ENCODE measurements around the gene MT1B. TPM values are rescaled to one million over a fixed set of nuclear protein-coding genes. Genes with fewer than 3 reads are reported as not detected.
A peak's percentile ranks its signal among the peaks of the same experiment; 100 is the strongest.

MT1B gene
- polyA plus RNA-seq (2012; ENCODE audit: missing spikeins) = not detected

- FAIRE-seq = no peak
- DNase-seq (ENCODE audit: insufficient read length) = no peak
- TF ChIP-seq POLR2A (IDR thresholded peaks at IDR 0.05; ENCODE audit: low read depth, low read length) (no peak), TAF1 (IDR thresholded peaks at IDR 0.05; ENCODE audit: borderline replicate concordance, low read depth, low read length) (no peak), POLR2AphosphoS5 (IDR thresholded peaks at IDR 0.05; ENCODE audit: low read depth, low read length) (no peak)
Measured at GRCh38 chr16:56651586-56651985, at the start of gene MT1B. MT1B (plus strand) TSS chr16:56651886; CDS start chr16:56651954, 68 bp downstream.

- DNase-seq (ENCODE audit: insufficient read length) (no peak), FAIRE-seq (no peak)
- TF ChIP-seq POLR2AphosphoS5 (IDR thresholded peaks at IDR 0.05; ENCODE audit: low read depth, low read length) (no peak), POLR2A (IDR thresholded peaks at IDR 0.05; ENCODE audit: low read depth, low read length) (no peak)
Measured at GRCh38 chr16:56603589-56603988, 48.1 kb upstream of the MT1B start.

GRCh38 chr16:56604966-56605365, 46.7 kb upstream of the MT1B start:
- TF ChIP-seq POLR2A (IDR thresholded peaks at IDR 0.05; ENCODE audit: low read depth, low read length) (no peak), POLR2AphosphoS5 (IDR thresholded peaks at IDR 0.05; ENCODE audit: low read depth, low read length) (no peak), TAF1 (IDR thresholded peaks at IDR 0.05; ENCODE audit: borderline replicate concordance, low read depth, low read length) (no peak)
- FAIRE-seq (no peak), DNase-seq (ENCODE audit: insufficient read length) (no peak)

- DNase-seq (ENCODE audit: insufficient read length) = no peak
- no peak for TF ChIP-seq TAF1 (IDR thresholded peaks at IDR 0.05; ENCODE audit: borderline replicate concordance, low read depth, low read length)
- TF ChIP-seq POLR2A (IDR thresholded peaks at IDR 0.05; ENCODE audit: low read depth, low read length) = no peak
- TF ChIP-seq POLR2AphosphoS5 (IDR thresholded peaks at IDR 0.05; ENCODE audit: low read depth, low read length) = no peak
- no peak for FAIRE-seq
Measured at GRCh38 chr16:56605475-56605874, 46.2 kb upstream of the MT1B start.

GRCh38 chr16:56606071-56606475, 45.6 kb upstream of the MT1B start:
- no peak for DNase-seq (ENCODE audit: insufficient read length)
- FAIRE-seq = no peak
- TF ChIP-seq TAF1 (IDR thresholded peaks at IDR 0.05; ENCODE audit: borderline replicate concordance, low read depth, low read length) = no peak
- TF ChIP-seq POLR2A (IDR thresholded peaks at IDR 0.05; ENCODE audit: low read depth, low read length) = no peak
- no peak for TF ChIP-seq POLR2AphosphoS5 (IDR thresholded peaks at IDR 0.05; ENCODE audit: low read depth, low read length)

- FAIRE-seq (no peak), DNase-seq (ENCODE audit: insufficient read length) (no peak)
- TF ChIP-seq TAF1 (IDR thresholded peaks at IDR 0.05; ENCODE audit: borderline replicate concordance, low read depth, low read length) (no peak), POLR2AphosphoS5 (IDR thresholded peaks at IDR 0.05; ENCODE audit: low read depth, low read length) (no peak)
Measured at GRCh38 chr16:56606476-56607108, 45.1 kb upstream of the MT1B start.

- FAIRE-seq (no peak), DNase-seq (ENCODE audit: insufficient read length) (no peak)
Measured at GRCh38 chr16:56607109-56607618, 44.5 kb upstream of the MT1B start.

GRCh38 chr16:56607675-56608042, 44.0 kb upstream of the MT1B start:
- DNase-seq (ENCODE audit: insufficient read length) = no peak
- FAIRE-seq = no peak
- TF ChIP-seq TAF1 (IDR thresholded peaks at IDR 0.05; ENCODE audit: borderline replicate concordance, low read depth, low read length) = no peak
- TF ChIP-seq POLR2A (IDR thresholded peaks at IDR 0.05; ENCODE audit: low read depth, low read length) = no peak
- TF ChIP-seq POLR2AphosphoS5 (IDR thresholded peaks at IDR 0.05; ENCODE audit: low read depth, low read length) = no peak

More at GRCh38 chr16:56607109-56607618, 44.5 kb upstream of the MT1B start:
- no peak for TF ChIP-seq POLR2A (IDR thresholded peaks at IDR 0.05; ENCODE audit: low read depth, low read length)
- TF ChIP-seq POLR2AphosphoS5 (IDR thresholded peaks at IDR 0.05; ENCODE audit: low read depth, low read length) = no peak
- no peak for TF ChIP-seq TAF1 (IDR thresholded peaks at IDR 0.05; ENCODE audit: borderline replicate concordance, low read depth, low read length)

GRCh38 chr16:56608043-56608875, 43.4 kb upstream of the MT1B start, which contains the start of gene MT2A:
MT2A (plus strand) TSS chr16:56608584; CDS start chr16:56608656, 72 bp downstream.
- DNase-seq (ENCODE audit: insufficient read length) (peak; percentile 95), FAIRE-seq (peak; percentile 54)
- TF ChIP-seq TAF1 (IDR thresholded peaks at IDR 0.05; ENCODE audit: borderline replicate concordance, low read depth, low read length) (no peak), POLR2A (IDR thresholded peaks at IDR 0.05; ENCODE audit: low read depth, low read length) (peak; percentile 48; the same call in 1 of the 2 replicates)

GRCh38 chr16:56608876-56609462, 42.7 kb upstream of the MT1B start:
- no peak for TF ChIP-seq POLR2A (IDR thresholded peaks at IDR 0.05; ENCODE audit: low read depth, low read length)
- no peak for TF ChIP-seq POLR2AphosphoS5 (IDR thresholded peaks at IDR 0.05; ENCODE audit: low read depth, low read length)
- TF ChIP-seq TAF1 (IDR thresholded peaks at IDR 0.05; ENCODE audit: borderline replicate concordance, low read depth, low read length) = no peak
- DNase-seq (ENCODE audit: insufficient read length) = no peak
- FAIRE-seq = no peak

GRCh38 chr16:56609463-56609921, 42.2 kb upstream of the MT1B start:
- FAIRE-seq = peak; percentile 74
- DNase-seq (ENCODE audit: insufficient read length) = peak; percentile 46
- TF ChIP-seq TAF1 (IDR thresholded peaks at IDR 0.05; ENCODE audit: borderline replicate concordance, low read depth, low read length) (no peak), POLR2A (IDR thresholded peaks at IDR 0.05; ENCODE audit: low read depth, low read length) (no peak)
